ENCODE results near the gene BATF. TPM values are rescaled to one million over a fixed set of nuclear protein-coding genes. Genes with fewer than 3 reads are reported as not detected.

BATF gene
- total RNA-seq, 1 experiment from 2014 or later: 1.7 TPM

DNA sequence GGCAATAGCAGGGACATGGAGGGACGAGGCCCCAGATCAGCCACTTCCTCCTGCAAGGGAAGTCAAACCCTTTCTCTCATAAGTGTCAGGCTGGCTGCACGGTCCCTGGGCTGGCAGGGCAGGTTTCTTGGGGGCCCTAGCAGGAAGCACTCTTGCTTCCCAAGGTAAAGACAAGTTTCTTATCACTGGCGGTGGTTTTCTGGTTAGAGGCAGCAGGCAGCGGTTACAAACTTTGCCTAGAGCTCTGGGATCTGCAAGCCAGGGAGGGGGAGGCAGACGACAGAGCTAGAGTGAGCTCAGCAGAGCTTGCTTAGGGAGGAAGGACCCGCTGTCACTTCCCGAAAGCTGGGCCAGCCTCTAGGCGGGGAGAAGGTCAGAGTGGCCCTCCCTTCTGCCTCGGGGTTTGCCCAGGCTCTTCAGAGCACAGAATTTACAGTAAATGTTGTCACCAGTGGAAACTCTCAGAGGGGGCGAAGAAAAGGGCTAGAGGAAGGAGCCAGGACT is 20.4 kb downstream of the BATF start:
- H3K27ac Mint-ChIP-seq (ENCODE audit: unreplicated experiment): no peak overlapping the region
- TF ChIP-seq, protein P1, sequence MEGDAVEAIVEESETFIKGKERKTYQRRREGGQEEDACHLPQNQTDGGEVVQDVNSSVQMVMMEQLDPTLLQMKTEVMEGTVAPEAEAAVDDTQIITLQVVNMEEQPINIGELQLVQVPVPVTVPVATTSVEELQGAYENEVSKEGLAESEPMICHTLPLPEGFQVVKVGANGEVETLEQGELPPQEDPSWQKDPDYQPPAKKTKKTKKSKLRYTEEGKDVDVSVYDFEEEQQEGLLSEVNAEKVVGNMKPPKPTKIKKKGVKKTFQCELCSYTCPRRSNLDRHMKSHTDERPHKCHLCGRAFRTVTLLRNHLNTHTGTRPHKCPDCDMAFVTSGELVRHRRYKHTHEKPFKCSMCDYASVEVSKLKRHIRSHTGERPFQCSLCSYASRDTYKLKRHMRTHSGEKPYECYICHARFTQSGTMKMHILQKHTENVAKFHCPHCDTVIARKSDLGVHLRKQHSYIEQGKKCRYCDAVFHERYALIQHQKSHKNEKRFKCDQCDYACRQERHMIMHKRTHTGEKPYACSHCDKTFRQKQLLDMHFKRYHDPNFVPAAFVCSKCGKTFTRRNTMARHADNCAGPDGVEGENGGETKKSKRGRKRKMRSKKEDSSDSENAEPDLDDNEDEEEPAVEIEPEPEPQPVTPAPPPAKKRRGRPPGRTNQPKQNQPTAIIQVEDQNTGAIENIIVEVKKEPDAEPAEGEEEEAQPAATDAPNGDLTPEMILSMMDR (IDR thresholded peaks at IDR 0.05; ENCODE audit: insufficient read depth in 1 of 2, low read depth in 1 of 2, low read length in 1 of 2, severe bottlenecking in 1 of 2, unreplicated experiment in 1 of 2): no peak

DNA sequence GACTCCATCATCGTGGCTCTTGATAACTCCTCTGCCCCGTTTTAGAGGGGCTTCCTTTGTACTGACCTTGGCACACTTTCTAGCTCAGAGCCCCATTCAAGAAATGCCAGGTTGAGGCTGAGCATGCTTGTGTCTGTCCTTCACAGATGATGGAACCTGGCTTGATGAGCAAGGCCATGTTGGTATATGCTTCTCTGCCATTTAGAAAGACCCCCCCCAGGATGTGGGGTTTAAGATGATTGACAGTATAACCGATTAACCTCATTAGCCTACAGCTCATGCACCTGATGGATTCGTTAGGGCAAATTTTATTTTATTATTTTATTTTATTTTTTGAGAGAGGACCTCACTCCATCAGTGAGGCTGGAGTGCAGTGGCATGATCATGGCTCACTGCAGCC is 21.0 kb downstream of the BATF start:
- intact Hi-C loops (cut with micrococcal nuclease; ENCODE audit: unreplicated experiment): no loop called here
- no peaks in the 10 kb centered on the region for H3K36me3 ChIP-seq (ENCODE audit: control insufficient read depth, insufficient read depth, low read length)
- BruUV-seq (replicated peaks): no TSS peak
- no peaks in the 10 kb centered on the region for H3K4me1 Mint-ChIP-seq (ENCODE audit: low read depth, unreplicated experiment)
- H3K27ac Mint-ChIP-seq (ENCODE audit: unreplicated experiment): no peak overlapping the region
- H3K9me3 Mint-ChIP-seq (ENCODE audit: unreplicated experiment): no peaks in the 10 kb centered on the region
- no peaks in the 10 kb centered on the region for H3K9me3 ChIP-seq
- TF ChIP-seq, protein P1 (IDR thresholded peaks at IDR 0.05; ENCODE audit: insufficient read depth in 1 of 2, low read depth in 1 of 2, low read length in 1 of 2, severe bottlenecking in 1 of 2, unreplicated experiment in 1 of 2): no peak
- H3K4me3 Mint-ChIP-seq (ENCODE audit: unreplicated experiment): no peak overlapping the region
- POLR2A ChIA-PET: no interaction called here
- no peaks in the 10 kb centered on the region for H3K27me3 ChIP-seq (replicated peaks; ENCODE audit: control insufficient read depth, insufficient read depth, low read length)
- no peaks in the 10 kb centered on the region for H3K4me1 ChIP-seq
- no peaks in the 10 kb centered on the region for H3K27me3 Mint-ChIP-seq (ENCODE audit: insufficient read depth, unreplicated experiment)
- no peak for DNase-seq
- no peak overlapping the region for H3K4me3 ChIP-seq (ENCODE audit: low read depth, low read length)
- peaks cover 8% of the 10 kb centered on the region for H3K36me3 Mint-ChIP-seq (ENCODE audit: insufficient read depth, unreplicated experiment)
- CTCF ChIA-PET: no interaction called here

More for the DNA sequence above, 20.4 kb downstream of the BATF start:
- no peak for DNase-seq
- Mint-ChIP-seq H3K9me3 (ENCODE audit: unreplicated experiment) (no peaks in the 10 kb centered on the region), H3K27me3 (ENCODE audit: insufficient read depth, unreplicated experiment) (no peaks in the 10 kb centered on the region), H3K36me3 (ENCODE audit: insufficient read depth, unreplicated experiment) (peaks cover 8% of the 10 kb centered on the region), H3K4me1 (ENCODE audit: low read depth, unreplicated experiment) (no peaks in the 10 kb centered on the region), H3K4me3 (ENCODE audit: unreplicated experiment) (no peak overlapping the region)
- Histone ChIP-seq H3K4me3 (ENCODE audit: low read depth, low read length) (no peak overlapping the region), H3K36me3 (ENCODE audit: control insufficient read depth, insufficient read depth, low read length) (no peaks in the 10 kb centered on the region), H3K4me1 (no peaks in the 10 kb centered on the region), H3K27me3 (replicated peaks; ENCODE audit: control insufficient read depth, insufficient read depth, low read length) (no peaks in the 10 kb centered on the region), H3K9me3 (no peaks in the 10 kb centered on the region)
- CTCF ChIA-PET: interaction anchor here (2.1 kb wide), 1 partner anchor 18 kb away, joined by 7 read pairs; no protein-coding TSS in a partner anchor
- POLR2A ChIA-PET: no interaction called here
- intact Hi-C loops (cut with micrococcal nuclease; ENCODE audit: unreplicated experiment): no loop called here
- no TSS peak for BruUV-seq (replicated peaks)

DNA sequence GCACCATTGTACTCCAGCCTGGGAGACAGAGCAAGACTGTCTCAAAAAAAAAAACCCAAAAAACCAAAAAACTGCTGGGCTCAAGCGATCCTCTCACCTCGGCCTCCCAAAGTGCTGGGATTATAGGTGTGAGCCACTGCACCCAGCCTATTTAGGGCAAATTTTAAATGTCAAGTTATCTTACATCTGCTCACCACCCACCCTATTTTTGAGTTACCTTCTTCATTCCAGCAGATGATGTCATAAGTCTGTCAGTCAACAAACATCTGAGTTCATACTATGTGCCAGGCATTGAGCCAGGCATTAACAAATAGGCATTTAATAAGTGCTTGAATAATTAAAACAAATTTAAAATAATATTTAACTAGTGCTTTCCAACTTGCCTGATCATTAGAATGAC is 21.5 kb downstream of the BATF start:
- Mint-ChIP-seq H3K4me1 (ENCODE audit: low read depth, unreplicated experiment) (no peaks in the 10 kb centered on the region), H3K36me3 (ENCODE audit: insufficient read depth, unreplicated experiment) (peaks cover 8% of the 10 kb centered on the region), H3K4me3 (ENCODE audit: unreplicated experiment) (no peak overlapping the region), H3K27me3 (ENCODE audit: insufficient read depth, unreplicated experiment) (no peaks in the 10 kb centered on the region), H3K27ac (ENCODE audit: unreplicated experiment) (no peak overlapping the region), H3K9me3 (ENCODE audit: unreplicated experiment) (no peaks in the 10 kb centered on the region)
- H3K36me3 ChIP-seq (ENCODE audit: control insufficient read depth, insufficient read depth, low read length): no peaks in the 10 kb centered on the region
- no peaks in the 10 kb centered on the region for H3K27me3 ChIP-seq (replicated peaks; ENCODE audit: control insufficient read depth, insufficient read depth, low read length)
- POLR2A ChIA-PET: no interaction called here
- no peak for DNase-seq
- no peaks in the 10 kb centered on the region for H3K4me1 ChIP-seq
- TF ChIP-seq, protein P1 (IDR thresholded peaks at IDR 0.05; ENCODE audit: insufficient read depth in 1 of 2, low read depth in 1 of 2, low read length in 1 of 2, severe bottlenecking in 1 of 2, unreplicated experiment in 1 of 2): no peak
- H3K4me3 ChIP-seq (ENCODE audit: low read depth, low read length): no peak overlapping the region
- no TSS peak for BruUV-seq (replicated peaks)
- CTCF ChIA-PET: no interaction called here
- no peaks in the 10 kb centered on the region for H3K9me3 ChIP-seq
- intact Hi-C loops (cut with micrococcal nuclease; ENCODE audit: unreplicated experiment): no loop called here

Data from Caco-2 (cell line).